ENCODE data around the gene MEF2C. TPM values are rescaled to one million over a fixed set of nuclear protein-coding genes. Genes with fewer than 3 reads are reported as not detected.

The MEF2C gene
- total RNA-seq, 1 donor from 2014 or later = 0.26 TPM

- Histone ChIP-seq H3K4me3 (no peak overlapping the region), H3K4me2 (no peak overlapping the region), H3K4me1 (peaks cover 11% of the 10 kb centered on the region), H3K36me3 (no peaks in the 10 kb centered on the region), H3K9me3 (ENCODE audit: low read depth) (no peaks in the 10 kb centered on the region), H3K27ac (no peak overlapping the region), H2AFZ (replicated peaks) (no peak overlapping the region), H3K79me2 (ENCODE audit: low read depth) (no peaks in the 10 kb centered on the region), H4K20me1 (ENCODE audit: low read depth) (no peaks in the 10 kb centered on the region), H3K9ac (no peak overlapping the region), H3K27me3 (peaks cover 18% of the 10 kb centered on the region), H3F3A (ENCODE audit: low read depth) (peaks cover 8% of the 10 kb centered on the region)
- peak; percentile 11 for DNase-seq (ENCODE audit: low spot score)
- TF ChIP-seq EZH2phosphoT487 (IDR thresholded peaks at IDR 0.05) = no peak
- TF ChIP-seq EZH2 (IDR thresholded peaks at IDR 0.05) = no peak
- no peak for TF ChIP-seq CTCF (IDR thresholded peaks at IDR 0.05)
- H3K4me1 Mint-ChIP-seq = no peaks in the 10 kb centered on the region
- peaks cover 5% of the 10 kb centered on the region for H3K27me3 Mint-ChIP-seq (ENCODE audit: insufficient read depth, low read depth)
- H3K27ac Mint-ChIP-seq = no peak overlapping the region
- no peaks in the 10 kb centered on the region for H3K9me3 Mint-ChIP-seq
- no peaks in the 10 kb centered on the region for H3K36me3 Mint-ChIP-seq
- H3K4me3 Mint-ChIP-seq = no peak overlapping the region
Measured at GRCh38 chr5:88722546-88723073, 160.4 kb downstream of the MEF2C start.

GRCh38 chr5:88719434-88719833 lies 163.6 kb downstream of the MEF2C start:
- H4K20me1 ChIP-seq (ENCODE audit: low read depth) = no peaks in the 10 kb centered on the region
- H3K9me3 ChIP-seq (ENCODE audit: low read depth) = no peaks in the 10 kb centered on the region
- H3K4me1 Mint-ChIP-seq = no peaks in the 10 kb centered on the region
- no peaks in the 10 kb centered on the region for H3F3A ChIP-seq (ENCODE audit: low read depth)
- no peak overlapping the region for H3K4me3 Mint-ChIP-seq
- H3K36me3 Mint-ChIP-seq = no peaks in the 10 kb centered on the region
- no peaks in the 10 kb centered on the region for H3K36me3 ChIP-seq
- H3K79me2 ChIP-seq (ENCODE audit: low read depth) = no peaks in the 10 kb centered on the region
- H3K4me1 ChIP-seq = peaks cover 3% of the 10 kb centered on the region
- H3K27ac Mint-ChIP-seq = no peak overlapping the region
- H3K27me3 Mint-ChIP-seq (ENCODE audit: insufficient read depth, low read depth) = peaks cover 5% of the 10 kb centered on the region
- H3K27ac ChIP-seq = no peak overlapping the region
- TF ChIP-seq EZH2phosphoT487 (IDR thresholded peaks at IDR 0.05) (no peak), CTCF (IDR thresholded peaks at IDR 0.05) (no peak), EZH2 (IDR thresholded peaks at IDR 0.05) (no peak)
- no peak overlapping the region for H3K4me2 ChIP-seq
- H3K9me3 Mint-ChIP-seq = no peaks in the 10 kb centered on the region
- H2AFZ ChIP-seq (replicated peaks) = no peak overlapping the region
- H3K27me3 ChIP-seq = peaks cover 18% of the 10 kb centered on the region
- no peak overlapping the region for H3K9ac ChIP-seq
- no peak overlapping the region for H3K4me3 ChIP-seq
- no peak for DNase-seq (ENCODE audit: low spot score)

- Histone ChIP-seq H3K27me3 (peaks cover 18% of the 10 kb centered on the region), H3K4me3 (no peak overlapping the region), H3K4me1 (peaks cover under 1% of the 10 kb centered on the region), H3F3A (ENCODE audit: low read depth) (no peaks in the 10 kb centered on the region), H3K9me3 (ENCODE audit: low read depth) (no peaks in the 10 kb centered on the region), H4K20me1 (ENCODE audit: low read depth) (no peaks in the 10 kb centered on the region), H3K27ac (no peak overlapping the region), H3K79me2 (ENCODE audit: low read depth) (no peaks in the 10 kb centered on the region), H3K9ac (no peak overlapping the region), H2AFZ (replicated peaks) (no peak overlapping the region), H3K4me2 (no peak overlapping the region), H3K36me3 (no peaks in the 10 kb centered on the region)
- Mint-ChIP-seq H3K4me3 (no peak overlapping the region), H3K27me3 (ENCODE audit: insufficient read depth, low read depth) (peaks cover 5% of the 10 kb centered on the region), H3K27ac (no peak overlapping the region), H3K4me1 (no peaks in the 10 kb centered on the region), H3K36me3 (no peaks in the 10 kb centered on the region), H3K9me3 (no peaks in the 10 kb centered on the region)
- TF ChIP-seq EZH2 (IDR thresholded peaks at IDR 0.05) = no peak
- TF ChIP-seq EZH2phosphoT487 (IDR thresholded peaks at IDR 0.05) = no peak
- TF ChIP-seq CTCF (IDR thresholded peaks at IDR 0.05) = no peak
- no peak for DNase-seq (ENCODE audit: low spot score)
Measured at GRCh38 chr5:88718736-88719135, 164.2 kb downstream of the MEF2C start.
